Spleen (tissue), 7 donors: ENCODE data around the gene C18orf63.

Experiments
- POLR2AphosphoS5 ChIP-seq, 3 donors: sonication (generic); formaldehyde crosslinking; IDR thresholded peaks; one replicate each; pipeline ENCODE4 v1.5.1; 2017; ENCODE audit warnings: antibody characterized with exemption in 3 of 3
- TF ChIP-seq, protein P1 (sequence below), 11 experiments: fragments of 200-600 bp in 7 of 11; fragments of 450-650 bp in 4 of 11; sonication (generic) in 4 of 11; IDR thresholded peaks in 8 of 11; conservative IDR thresholded peaks in 3 of 11; 1 replicate in 7 of 11; 2 replicates in 4 of 11; pipeline versions ENCODE4 v1.4.0 to v1.8.0; 2016 to 2021; ENCODE audit warnings: antibody characterized with exemption in 11 of 11, inconsistent platforms in 4 of 11, mild to moderate bottlenecking in 1 of 11
- donor health status: DM: no; HTN: no; CAD: no; lungs with moderate emphysema.
- donor health status: DM: no; HTN: no; CAD: no.
- donor health status: DM: no; HTN: no; CAD: no.

DNA sequence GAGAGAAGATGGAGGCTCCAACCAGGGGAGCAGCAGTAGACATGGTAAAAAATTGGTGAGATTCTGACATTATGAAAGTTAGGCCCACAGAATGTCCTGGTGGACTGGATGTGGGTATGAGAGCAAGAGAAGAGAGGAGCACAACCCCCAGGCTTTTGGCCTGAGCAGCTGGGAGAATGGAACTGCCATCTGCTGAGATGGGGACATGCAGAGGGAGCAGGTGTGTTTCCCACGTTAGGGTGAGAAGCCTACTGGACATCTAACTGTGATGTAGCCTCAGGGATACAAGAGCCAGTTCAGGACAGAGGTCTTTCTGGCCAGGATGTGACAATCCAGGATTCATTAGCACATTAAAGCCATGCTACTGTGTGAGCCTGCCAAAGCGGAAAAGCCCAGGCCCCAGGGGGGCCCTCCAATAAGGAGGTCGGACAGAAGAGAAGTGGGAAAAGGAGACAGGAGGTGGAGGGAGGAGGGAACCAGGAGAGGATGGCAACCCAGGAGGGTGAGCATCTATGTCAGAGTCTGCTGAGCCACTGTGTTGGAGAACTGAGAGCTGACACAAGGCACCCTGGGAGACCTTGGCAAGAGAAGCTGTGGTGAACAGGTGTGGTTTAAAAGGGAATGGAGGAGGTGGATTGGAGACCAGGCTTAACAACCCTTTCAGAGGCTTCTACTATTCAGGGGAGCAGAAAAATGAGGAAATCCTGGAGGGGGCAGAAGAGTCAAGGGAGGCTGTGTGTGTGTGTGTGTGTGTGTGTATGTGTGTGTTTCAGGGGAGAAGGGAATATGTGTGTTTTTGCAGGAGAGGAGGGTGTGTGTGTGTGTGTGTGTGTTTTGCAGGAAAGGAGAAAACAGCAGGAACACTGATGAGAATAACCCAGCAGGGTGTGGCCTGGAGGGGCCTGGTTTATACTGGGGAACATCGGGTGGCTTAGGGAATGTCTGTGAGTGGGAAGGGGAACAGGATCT is 34.3 kb upstream of the C18orf63 start:
- TF ChIP-seq, protein P1, sequence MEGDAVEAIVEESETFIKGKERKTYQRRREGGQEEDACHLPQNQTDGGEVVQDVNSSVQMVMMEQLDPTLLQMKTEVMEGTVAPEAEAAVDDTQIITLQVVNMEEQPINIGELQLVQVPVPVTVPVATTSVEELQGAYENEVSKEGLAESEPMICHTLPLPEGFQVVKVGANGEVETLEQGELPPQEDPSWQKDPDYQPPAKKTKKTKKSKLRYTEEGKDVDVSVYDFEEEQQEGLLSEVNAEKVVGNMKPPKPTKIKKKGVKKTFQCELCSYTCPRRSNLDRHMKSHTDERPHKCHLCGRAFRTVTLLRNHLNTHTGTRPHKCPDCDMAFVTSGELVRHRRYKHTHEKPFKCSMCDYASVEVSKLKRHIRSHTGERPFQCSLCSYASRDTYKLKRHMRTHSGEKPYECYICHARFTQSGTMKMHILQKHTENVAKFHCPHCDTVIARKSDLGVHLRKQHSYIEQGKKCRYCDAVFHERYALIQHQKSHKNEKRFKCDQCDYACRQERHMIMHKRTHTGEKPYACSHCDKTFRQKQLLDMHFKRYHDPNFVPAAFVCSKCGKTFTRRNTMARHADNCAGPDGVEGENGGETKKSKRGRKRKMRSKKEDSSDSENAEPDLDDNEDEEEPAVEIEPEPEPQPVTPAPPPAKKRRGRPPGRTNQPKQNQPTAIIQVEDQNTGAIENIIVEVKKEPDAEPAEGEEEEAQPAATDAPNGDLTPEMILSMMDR (IDR thresholded peaks at IDR 0.05 in 8 of 11, conservative IDR thresholded peaks at IDR 0.05 in 3 of 11): no peak
- no peak for TF ChIP-seq POLR2AphosphoS5 (IDR thresholded peaks at IDR 0.05)
